ENCODE measurements around the gene PIP5K1C. TPM values are rescaled to one million over a fixed set of nuclear protein-coding genes. Genes with fewer than 3 reads are reported as not detected.

Gene PIP5K1C
- polyA plus RNA-seq, 1 donor from 2014 or later, result 7.1 TPM

DNA sequence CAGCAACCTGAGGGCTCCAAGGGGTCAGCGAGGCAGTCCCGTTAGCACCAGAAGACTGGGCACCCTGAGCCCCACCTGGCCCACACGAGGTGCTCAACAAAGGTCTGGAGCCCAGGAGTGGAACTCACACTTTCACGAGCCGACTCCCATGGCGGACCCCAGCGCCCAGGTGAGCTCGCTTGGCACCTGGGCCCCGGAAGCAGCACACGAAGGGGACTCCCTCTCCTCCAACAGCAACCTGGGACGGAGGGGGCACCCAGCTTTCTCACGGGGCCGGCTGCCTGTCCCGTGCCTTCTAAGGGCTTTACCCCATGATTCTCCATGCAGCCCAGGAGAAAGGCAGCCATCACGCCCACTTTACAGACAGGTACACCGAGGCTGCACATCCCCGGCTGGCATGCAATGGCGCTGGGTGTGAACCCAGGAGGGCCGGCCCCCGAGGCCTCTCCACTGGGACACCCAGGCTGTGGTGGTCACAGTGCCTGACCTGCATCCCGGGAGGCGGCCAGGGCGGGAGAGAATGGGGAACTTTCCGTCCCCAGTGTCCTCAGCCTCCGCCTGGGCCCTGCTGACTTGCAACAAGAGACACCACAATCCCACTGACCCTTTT is 5.0 kb downstream of the PIP5K1C start:
- H3K27me3 ChIP-seq (ENCODE audit: insufficient read depth, low read depth, low read length), result no peaks in the 10 kb centered on the region
- no peaks in the 10 kb centered on the region for H3K36me3 ChIP-seq (ENCODE audit: insufficient read depth, low read length)
- H3K9ac ChIP-seq (ENCODE audit: low read length), result no peak overlapping the region
- no peak overlapping the region for H3K4me2 ChIP-seq (ENCODE audit: low read length)
- TF ChIP-seq SMC3 (conservative IDR thresholded peaks at IDR 0.05; ENCODE audit: poor library complexity) (no peak), POLR2AphosphoS5 (IDR thresholded peaks at IDR 0.05) (no peak), TAF1 (IDR thresholded peaks at IDR 0.05; ENCODE audit: low read depth) (no peak), EZH2 (IDR thresholded peaks at IDR 0.05; ENCODE audit: borderline replicate concordance, insufficient read depth, low read length, poor library complexity, severe bottlenecking) (no peak), MXI1 (conservative IDR thresholded peaks at IDR 0.05; ENCODE audit: poor library complexity, severe bottlenecking) (no peak)
- TF ChIP-seq, protein P1, sequence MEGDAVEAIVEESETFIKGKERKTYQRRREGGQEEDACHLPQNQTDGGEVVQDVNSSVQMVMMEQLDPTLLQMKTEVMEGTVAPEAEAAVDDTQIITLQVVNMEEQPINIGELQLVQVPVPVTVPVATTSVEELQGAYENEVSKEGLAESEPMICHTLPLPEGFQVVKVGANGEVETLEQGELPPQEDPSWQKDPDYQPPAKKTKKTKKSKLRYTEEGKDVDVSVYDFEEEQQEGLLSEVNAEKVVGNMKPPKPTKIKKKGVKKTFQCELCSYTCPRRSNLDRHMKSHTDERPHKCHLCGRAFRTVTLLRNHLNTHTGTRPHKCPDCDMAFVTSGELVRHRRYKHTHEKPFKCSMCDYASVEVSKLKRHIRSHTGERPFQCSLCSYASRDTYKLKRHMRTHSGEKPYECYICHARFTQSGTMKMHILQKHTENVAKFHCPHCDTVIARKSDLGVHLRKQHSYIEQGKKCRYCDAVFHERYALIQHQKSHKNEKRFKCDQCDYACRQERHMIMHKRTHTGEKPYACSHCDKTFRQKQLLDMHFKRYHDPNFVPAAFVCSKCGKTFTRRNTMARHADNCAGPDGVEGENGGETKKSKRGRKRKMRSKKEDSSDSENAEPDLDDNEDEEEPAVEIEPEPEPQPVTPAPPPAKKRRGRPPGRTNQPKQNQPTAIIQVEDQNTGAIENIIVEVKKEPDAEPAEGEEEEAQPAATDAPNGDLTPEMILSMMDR (IDR thresholded peaks at IDR 0.05; ENCODE audit: poor library complexity, severe bottlenecking), result no peak
- TF ChIP-seq, protein P2, sequence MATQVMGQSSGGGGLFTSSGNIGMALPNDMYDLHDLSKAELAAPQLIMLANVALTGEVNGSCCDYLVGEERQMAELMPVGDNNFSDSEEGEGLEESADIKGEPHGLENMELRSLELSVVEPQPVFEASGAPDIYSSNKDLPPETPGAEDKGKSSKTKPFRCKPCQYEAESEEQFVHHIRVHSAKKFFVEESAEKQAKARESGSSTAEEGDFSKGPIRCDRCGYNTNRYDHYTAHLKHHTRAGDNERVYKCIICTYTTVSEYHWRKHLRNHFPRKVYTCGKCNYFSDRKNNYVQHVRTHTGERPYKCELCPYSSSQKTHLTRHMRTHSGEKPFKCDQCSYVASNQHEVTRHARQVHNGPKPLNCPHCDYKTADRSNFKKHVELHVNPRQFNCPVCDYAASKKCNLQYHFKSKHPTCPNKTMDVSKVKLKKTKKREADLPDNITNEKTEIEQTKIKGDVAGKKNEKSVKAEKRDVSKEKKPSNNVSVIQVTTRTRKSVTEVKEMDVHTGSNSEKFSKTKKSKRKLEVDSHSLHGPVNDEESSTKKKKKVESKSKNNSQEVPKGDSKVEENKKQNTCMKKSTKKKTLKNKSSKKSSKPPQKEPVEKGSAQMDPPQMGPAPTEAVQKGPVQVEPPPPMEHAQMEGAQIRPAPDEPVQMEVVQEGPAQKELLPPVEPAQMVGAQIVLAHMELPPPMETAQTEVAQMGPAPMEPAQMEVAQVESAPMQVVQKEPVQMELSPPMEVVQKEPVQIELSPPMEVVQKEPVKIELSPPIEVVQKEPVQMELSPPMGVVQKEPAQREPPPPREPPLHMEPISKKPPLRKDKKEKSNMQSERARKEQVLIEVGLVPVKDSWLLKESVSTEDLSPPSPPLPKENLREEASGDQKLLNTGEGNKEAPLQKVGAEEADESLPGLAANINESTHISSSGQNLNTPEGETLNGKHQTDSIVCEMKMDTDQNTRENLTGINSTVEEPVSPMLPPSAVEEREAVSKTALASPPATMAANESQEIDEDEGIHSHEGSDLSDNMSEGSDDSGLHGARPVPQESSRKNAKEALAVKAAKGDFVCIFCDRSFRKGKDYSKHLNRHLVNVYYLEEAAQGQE (IDR thresholded peaks at IDR 0.05; ENCODE audit: borderline replicate concordance), result no peak
- H3K27ac ChIP-seq (ENCODE audit: low read length), result no peak overlapping the region
- H4K20me1 ChIP-seq (ENCODE audit: insufficient read depth), result no peaks in the 10 kb centered on the region
- no peaks in the 10 kb centered on the region for H3K9me2 ChIP-seq (ENCODE audit: insufficient read depth, low read length)
- H3K9me3 ChIP-seq (ENCODE audit: low read length), result no peaks in the 10 kb centered on the region
- H3F3A ChIP-seq (ENCODE audit: insufficient read depth, low read length, poor library complexity, severe bottlenecking), result no peaks in the 10 kb centered on the region
- no peak overlapping the region for H3K4me3 ChIP-seq (ENCODE audit: low read length)
- no peak overlapping the region for H2AFZ ChIP-seq (ENCODE audit: low read depth, low read length)
- peaks cover 24% of the 10 kb centered on the region for H3K79me2 ChIP-seq (replicated peaks; ENCODE audit: insufficient read depth, low read length)

DNA sequence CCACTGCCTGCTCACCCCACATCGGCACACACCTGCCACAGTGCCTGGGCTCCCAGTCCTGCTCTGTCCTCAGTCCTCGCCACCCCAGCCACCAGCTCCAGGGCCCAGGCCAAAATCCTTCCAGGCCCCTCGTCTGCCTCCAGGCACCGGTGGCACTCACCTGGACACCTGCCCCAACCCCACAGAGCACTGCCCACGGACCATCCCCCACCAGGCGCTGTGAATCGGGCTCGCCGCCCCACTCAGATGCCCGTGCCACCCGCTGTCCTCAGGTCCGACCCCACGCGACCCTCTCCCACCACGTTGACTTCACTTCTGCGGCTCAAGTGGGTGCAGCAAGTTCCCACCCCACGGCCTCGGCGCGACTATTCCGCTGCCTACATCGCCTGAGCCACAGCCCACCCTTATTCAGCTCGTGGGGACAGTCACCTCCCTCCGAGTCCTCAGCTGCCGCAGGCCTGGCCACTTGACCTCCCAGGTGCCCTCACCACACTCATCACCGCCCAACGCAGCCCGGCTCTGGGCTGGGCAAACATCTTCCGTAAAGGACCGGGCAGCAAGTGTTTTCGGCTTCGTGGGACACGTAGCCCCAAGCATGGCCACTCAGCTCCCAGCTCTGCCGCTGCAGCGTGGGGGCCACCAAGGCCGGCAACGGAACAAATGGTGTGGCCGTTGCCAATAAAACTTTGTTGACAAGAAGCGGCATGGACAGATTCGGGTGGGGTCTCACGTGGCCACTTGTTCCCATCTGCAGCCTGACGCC is 5.7 kb downstream of the PIP5K1C start:
- Histone ChIP-seq H2AFZ (ENCODE audit: low read depth, low read length) (no peak overlapping the region), H3K4me2 (ENCODE audit: low read length) (no peak overlapping the region), H3K9me2 (ENCODE audit: insufficient read depth, low read length) (no peaks in the 10 kb centered on the region), H3K36me3 (ENCODE audit: insufficient read depth, low read length) (no peaks in the 10 kb centered on the region), H4K20me1 (ENCODE audit: insufficient read depth) (no peaks in the 10 kb centered on the region), H3K27me3 (ENCODE audit: insufficient read depth, low read depth, low read length) (no peaks in the 10 kb centered on the region), H3K27ac (ENCODE audit: low read length) (no peak overlapping the region), H3K79me2 (replicated peaks; ENCODE audit: insufficient read depth, low read length) (peaks cover 24% of the 10 kb centered on the region), H3F3A (ENCODE audit: insufficient read depth, low read length, poor library complexity, severe bottlenecking) (no peaks in the 10 kb centered on the region), H3K4me3 (ENCODE audit: low read length) (no peak overlapping the region), H3K9me3 (ENCODE audit: low read length) (no peaks in the 10 kb centered on the region), H3K9ac (ENCODE audit: low read length) (no peak overlapping the region)
- TF ChIP-seq TAF1 (IDR thresholded peaks at IDR 0.05; ENCODE audit: low read depth) (no peak), EZH2 (IDR thresholded peaks at IDR 0.05; ENCODE audit: borderline replicate concordance, insufficient read depth, low read length, poor library complexity, severe bottlenecking) (no peak), EP300 (conservative IDR thresholded peaks at IDR 0.05; ENCODE audit: poor library complexity, severe bottlenecking) (no peak), SMC3 (conservative IDR thresholded peaks at IDR 0.05; ENCODE audit: poor library complexity) (no peak), POLR2AphosphoS5 (IDR thresholded peaks at IDR 0.05) (no peak), MXI1 (conservative IDR thresholded peaks at IDR 0.05; ENCODE audit: poor library complexity, severe bottlenecking) (no peak), RAD21 (conservative IDR thresholded peaks at IDR 0.05) (no peak)
- TF ChIP-seq, protein P2 (IDR thresholded peaks at IDR 0.05; ENCODE audit: borderline replicate concordance), result no peak
- TF ChIP-seq, protein P1 (IDR thresholded peaks at IDR 0.05; ENCODE audit: poor library complexity, severe bottlenecking), result no peak
